ENCODE data around the gene GATAD2A.

Gene GATAD2A

GRCh38 chr19:19543101-19543500 lies 137.6 kb downstream of the GATAD2A start:
- no peak for DNase-seq (ENCODE audit: low read depth in 1 of 2, low spot score in 1 of 2)
- no peak for TF ChIP-seq GABPA (IDR thresholded peaks at IDR 0.05; ENCODE audit: low read depth)
- no peak for TF ChIP-seq POLR2AphosphoS5 (IDR thresholded peaks at IDR 0.05; ENCODE audit: low read depth)
- H3K4me3 ChIP-seq (replicated peaks; ENCODE audit: insufficient read depth, low read length) = no peak overlapping the region
- peak overlapping the region; percentile 85 for H3K27ac ChIP-seq (replicated peaks)
- H3K27me3 ChIP-seq (ENCODE audit: insufficient read depth, poor library complexity, severe bottlenecking) = no peaks in the 10 kb centered on the region

GRCh38 chr19:19543640-19544039 lies 138.2 kb downstream of the GATAD2A start:
- TF ChIP-seq POLR2AphosphoS5 (IDR thresholded peaks at IDR 0.05; ENCODE audit: low read depth) (no peak), GABPA (IDR thresholded peaks at IDR 0.05; ENCODE audit: low read depth) (no peak), SPI1 (IDR thresholded peaks at IDR 0.05; ENCODE audit: borderline replicate concordance, low read depth) (no peak), CTCF (IDR thresholded peaks at IDR 0.05; ENCODE audit: insufficient read depth, low read length) (no peak), REST (IDR thresholded peaks at IDR 0.05; ENCODE audit: insufficient replicate concordance, low read depth) (no peak)
- DNase-seq (ENCODE audit: low read depth in 1 of 2, low spot score in 1 of 2) = no peak
- Histone ChIP-seq H3K4me3 (replicated peaks; ENCODE audit: insufficient read depth, low read length) (no peak overlapping the region), H3K27ac (replicated peaks) (peak overlapping the region; percentile 85), H3K27me3 (ENCODE audit: insufficient read depth, poor library complexity, severe bottlenecking) (no peaks in the 10 kb centered on the region)

- no peaks in the 10 kb centered on the region for H3K27me3 ChIP-seq (ENCODE audit: insufficient read depth, poor library complexity, severe bottlenecking)
- DNase-seq (ENCODE audit: low read depth in 1 of 2, low spot score in 1 of 2) = no peak
- TF ChIP-seq GABPA (IDR thresholded peaks at IDR 0.05; ENCODE audit: low read depth) = no peak
- TF ChIP-seq CTCF (IDR thresholded peaks at IDR 0.05; ENCODE audit: insufficient read depth, low read length) = no peak
- no peak overlapping the region; the same call in 1 of the 2 replicates for H3K27ac ChIP-seq (replicated peaks)
- H3K4me3 ChIP-seq (replicated peaks; ENCODE audit: insufficient read depth, low read length) = no peak overlapping the region
Observed at GRCh38 chr19:19544257-19544953, 138.9 kb downstream of the GATAD2A start.

GRCh38 chr19:19544954-19545591 lies 139.6 kb downstream of the GATAD2A start:
- Histone ChIP-seq H3K4me3 (replicated peaks; ENCODE audit: insufficient read depth, low read length) (no peak overlapping the region), H3K27ac (replicated peaks) (no peak overlapping the region), H3K27me3 (ENCODE audit: insufficient read depth, poor library complexity, severe bottlenecking) (no peaks in the 10 kb centered on the region)
- TF ChIP-seq GABPA (IDR thresholded peaks at IDR 0.05; ENCODE audit: low read depth) (no peak), POLR2AphosphoS5 (IDR thresholded peaks at IDR 0.05; ENCODE audit: low read depth) (no peak), CTCF (IDR thresholded peaks at IDR 0.05; ENCODE audit: insufficient read depth, low read length) (no peak), REST (IDR thresholded peaks at IDR 0.05; ENCODE audit: insufficient replicate concordance, low read depth) (no peak), SPI1 (IDR thresholded peaks at IDR 0.05; ENCODE audit: borderline replicate concordance, low read depth) (no peak)
- DNase-seq (ENCODE audit: low read depth in 1 of 2, low spot score in 1 of 2) = no peak
